HL-60 (cell line): Measurements from ENCODE around the gene THBS3.
A peak's percentile ranks its signal among the peaks of the same experiment; 100 is the strongest.

Source experiments
- DNase-seq, 2 experiments: peaks; one replicate each; pipeline ENCODE4 v3.0.0-alpha.2; 2010 to 2020; ENCODE audit warnings: low read depth in 1 of 2, low spot score in 1 of 2
- H3K27ac ChIP-seq: fragments of 250-450 bp; sonication (Bioruptor Pico); replicated peaks from 2 replicates; pipeline ENCODE4 v1.5.1; 2020; ENCODE audit warnings: mild to moderate bottlenecking, moderate library complexity
- H3K27me3 ChIP-seq: fragments of 250-450 bp; sonication (Bioruptor Pico); 2 replicates; pipeline ENCODE4 v1.5.1; 2021; ENCODE audit warnings: mild to moderate bottlenecking, moderate library complexity; ENCODE audit not compliant: insufficient read depth, poor library complexity, severe bottlenecking
- H3K4me3 ChIP-seq: replicated peaks from 2 replicates; pipeline ENCODE4 v1.5.1; 2011; ENCODE audit warnings: mild to moderate bottlenecking, control low read depth, low read length; ENCODE audit not compliant: insufficient read depth
- GABPA ChIP-seq: IDR thresholded peaks from 2 replicates; pipeline ENCODE4 v1.6.1; 2012; ENCODE audit warnings: low read depth
- POLR2AphosphoS5 ChIP-seq: IDR thresholded peaks from 2 replicates; pipeline ENCODE4 v1.6.1; 2012; ENCODE audit warnings: low read depth
- SPI1 ChIP-seq: IDR thresholded peaks from 2 replicates; pipeline ENCODE4 v1.6.1; 2012; ENCODE audit warnings: low read depth, mild to moderate bottlenecking, borderline replicate concordance
- TF ChIP-seq, protein P1 (sequence below): IDR thresholded peaks from one replicate; pipeline ENCODE4 v1.5.1; 2011; ENCODE audit warnings: low read length, control low read depth, inconsistent platforms; ENCODE audit not compliant: insufficient read depth
- TF ChIP-seq, protein P2 (sequence below): IDR thresholded peaks from 2 replicates; pipeline ENCODE4 v1.6.1; 2012; ENCODE audit warnings: low read depth; ENCODE audit not compliant: insufficient replicate concordance

The THBS3 gene

DNA sequence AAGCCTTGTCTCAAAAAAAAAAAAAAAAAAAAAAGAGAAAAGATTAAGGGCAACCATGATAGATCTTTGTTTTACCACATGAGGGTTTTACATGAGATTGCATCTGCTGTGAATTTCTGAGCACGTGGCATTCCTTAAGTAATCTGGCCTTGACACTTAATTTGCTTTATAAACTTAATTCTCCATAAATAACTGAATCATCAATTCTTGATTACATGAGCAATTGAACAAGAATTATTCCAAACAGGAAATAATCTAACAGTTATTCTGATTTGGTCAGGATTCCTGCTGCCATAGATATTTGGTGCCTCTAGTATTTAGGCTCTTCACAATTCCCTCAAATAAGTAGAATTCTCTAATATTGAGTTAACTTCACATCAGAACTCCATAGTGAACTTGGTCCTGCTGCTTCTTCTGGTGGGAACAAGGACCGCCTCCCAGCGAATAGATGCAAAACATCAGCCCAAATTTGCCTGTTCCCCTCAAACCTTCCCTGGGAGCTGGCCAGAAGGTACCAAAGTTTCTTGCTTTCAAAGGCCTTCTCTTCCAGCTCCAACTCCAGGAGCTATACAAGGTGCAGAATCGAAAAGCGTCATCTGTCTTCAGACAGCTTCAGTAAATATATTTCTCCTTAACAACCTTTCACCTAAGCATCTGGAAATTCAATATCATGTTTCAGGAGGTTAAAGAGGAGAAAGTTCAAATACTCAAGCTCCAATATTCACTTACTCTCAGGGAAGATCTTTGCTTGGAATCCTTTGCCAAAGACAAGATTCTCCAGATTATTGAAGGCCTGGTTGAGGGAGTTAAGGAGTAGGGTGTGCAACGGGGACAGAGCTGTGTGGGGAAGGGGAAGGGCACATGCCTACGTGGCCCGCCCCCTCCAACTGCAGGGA, 35.6 kb downstream of the THBS3 start:
- H3K27ac ChIP-seq = peak overlapping the region; percentile 93
- peak overlapping the region; percentile 94 for H3K4me3 ChIP-seq
- DNase-seq = no peak
- H3K27me3 ChIP-seq = no peaks in the 10 kb centered on the region
- TF ChIP-seq SPI1 (peak; percentile 2; the same call in 1 of the 2 replicates), POLR2AphosphoS5 (no peak), GABPA (no peak)
- TF ChIP-seq, protein P1, sequence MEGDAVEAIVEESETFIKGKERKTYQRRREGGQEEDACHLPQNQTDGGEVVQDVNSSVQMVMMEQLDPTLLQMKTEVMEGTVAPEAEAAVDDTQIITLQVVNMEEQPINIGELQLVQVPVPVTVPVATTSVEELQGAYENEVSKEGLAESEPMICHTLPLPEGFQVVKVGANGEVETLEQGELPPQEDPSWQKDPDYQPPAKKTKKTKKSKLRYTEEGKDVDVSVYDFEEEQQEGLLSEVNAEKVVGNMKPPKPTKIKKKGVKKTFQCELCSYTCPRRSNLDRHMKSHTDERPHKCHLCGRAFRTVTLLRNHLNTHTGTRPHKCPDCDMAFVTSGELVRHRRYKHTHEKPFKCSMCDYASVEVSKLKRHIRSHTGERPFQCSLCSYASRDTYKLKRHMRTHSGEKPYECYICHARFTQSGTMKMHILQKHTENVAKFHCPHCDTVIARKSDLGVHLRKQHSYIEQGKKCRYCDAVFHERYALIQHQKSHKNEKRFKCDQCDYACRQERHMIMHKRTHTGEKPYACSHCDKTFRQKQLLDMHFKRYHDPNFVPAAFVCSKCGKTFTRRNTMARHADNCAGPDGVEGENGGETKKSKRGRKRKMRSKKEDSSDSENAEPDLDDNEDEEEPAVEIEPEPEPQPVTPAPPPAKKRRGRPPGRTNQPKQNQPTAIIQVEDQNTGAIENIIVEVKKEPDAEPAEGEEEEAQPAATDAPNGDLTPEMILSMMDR = no peak
- TF ChIP-seq, protein P2, sequence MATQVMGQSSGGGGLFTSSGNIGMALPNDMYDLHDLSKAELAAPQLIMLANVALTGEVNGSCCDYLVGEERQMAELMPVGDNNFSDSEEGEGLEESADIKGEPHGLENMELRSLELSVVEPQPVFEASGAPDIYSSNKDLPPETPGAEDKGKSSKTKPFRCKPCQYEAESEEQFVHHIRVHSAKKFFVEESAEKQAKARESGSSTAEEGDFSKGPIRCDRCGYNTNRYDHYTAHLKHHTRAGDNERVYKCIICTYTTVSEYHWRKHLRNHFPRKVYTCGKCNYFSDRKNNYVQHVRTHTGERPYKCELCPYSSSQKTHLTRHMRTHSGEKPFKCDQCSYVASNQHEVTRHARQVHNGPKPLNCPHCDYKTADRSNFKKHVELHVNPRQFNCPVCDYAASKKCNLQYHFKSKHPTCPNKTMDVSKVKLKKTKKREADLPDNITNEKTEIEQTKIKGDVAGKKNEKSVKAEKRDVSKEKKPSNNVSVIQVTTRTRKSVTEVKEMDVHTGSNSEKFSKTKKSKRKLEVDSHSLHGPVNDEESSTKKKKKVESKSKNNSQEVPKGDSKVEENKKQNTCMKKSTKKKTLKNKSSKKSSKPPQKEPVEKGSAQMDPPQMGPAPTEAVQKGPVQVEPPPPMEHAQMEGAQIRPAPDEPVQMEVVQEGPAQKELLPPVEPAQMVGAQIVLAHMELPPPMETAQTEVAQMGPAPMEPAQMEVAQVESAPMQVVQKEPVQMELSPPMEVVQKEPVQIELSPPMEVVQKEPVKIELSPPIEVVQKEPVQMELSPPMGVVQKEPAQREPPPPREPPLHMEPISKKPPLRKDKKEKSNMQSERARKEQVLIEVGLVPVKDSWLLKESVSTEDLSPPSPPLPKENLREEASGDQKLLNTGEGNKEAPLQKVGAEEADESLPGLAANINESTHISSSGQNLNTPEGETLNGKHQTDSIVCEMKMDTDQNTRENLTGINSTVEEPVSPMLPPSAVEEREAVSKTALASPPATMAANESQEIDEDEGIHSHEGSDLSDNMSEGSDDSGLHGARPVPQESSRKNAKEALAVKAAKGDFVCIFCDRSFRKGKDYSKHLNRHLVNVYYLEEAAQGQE = no peak

DNA sequence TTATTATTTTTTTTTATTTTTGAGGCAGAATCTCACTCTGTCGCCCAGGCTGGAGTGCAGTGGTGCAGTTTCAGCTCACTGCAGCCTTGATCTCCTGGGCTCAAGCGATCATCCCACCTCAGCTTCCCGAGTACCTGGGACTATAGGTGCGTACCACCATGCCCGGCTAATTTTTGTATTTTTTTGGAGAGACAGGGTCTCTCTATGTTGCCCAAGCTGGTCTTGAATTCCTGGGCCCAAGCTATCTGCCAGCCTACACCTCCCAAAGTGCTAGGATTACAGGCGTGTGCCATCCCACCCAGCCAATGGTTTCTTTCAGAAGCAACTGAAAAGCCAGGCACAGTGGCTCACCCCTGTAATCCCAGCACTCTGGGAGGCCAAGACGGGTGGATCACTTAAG, 36.9 kb downstream of the THBS3 start:
- H3K27ac ChIP-seq = no peak overlapping the region
- TF ChIP-seq GABPA (no peak), SPI1 (no peak), POLR2AphosphoS5 (no peak)
- TF ChIP-seq, protein P2 = no peak
- TF ChIP-seq, protein P1 = no peak
- no peak for DNase-seq

DNA sequence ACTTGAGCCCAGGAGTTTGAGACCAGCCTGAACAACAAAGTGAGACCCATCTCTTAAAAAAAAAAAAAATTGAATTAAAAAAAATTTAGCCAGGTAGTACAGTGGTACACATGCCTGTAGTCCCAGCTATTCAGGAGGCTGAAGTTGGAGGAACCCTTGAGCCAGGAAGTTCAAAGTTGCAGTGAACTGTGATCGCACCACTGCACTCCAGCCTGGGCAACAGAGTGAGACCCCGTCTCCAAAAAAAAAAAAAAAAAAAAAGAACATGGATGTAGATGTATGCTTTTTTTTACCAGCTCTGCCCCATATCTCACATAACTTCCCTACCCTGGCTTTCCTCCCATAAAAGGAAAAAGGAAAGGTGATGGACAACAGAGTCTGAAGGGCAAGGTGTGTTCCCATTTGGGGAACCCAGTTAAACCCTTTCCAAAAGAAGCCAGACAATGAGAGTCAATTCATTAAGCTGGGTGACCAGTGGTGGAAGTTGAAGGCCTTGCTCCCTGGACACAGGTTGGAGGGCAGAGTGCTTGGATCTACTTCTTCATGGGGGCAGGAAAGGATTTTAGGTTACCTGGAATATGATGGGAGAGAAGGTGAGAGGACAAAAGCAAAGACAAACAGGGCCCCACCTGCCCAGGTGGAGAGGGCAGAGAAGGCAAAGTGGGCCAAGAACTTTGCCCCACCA, 37.5 kb downstream of the THBS3 start:
- no peak for DNase-seq
- TF ChIP-seq, protein P1 = no peak
- TF ChIP-seq GABPA = no peak
- TF ChIP-seq, protein P2 = no peak
- TF ChIP-seq POLR2AphosphoS5 = no peak
- no peak for TF ChIP-seq SPI1
- Histone ChIP-seq H3K27ac (no peak overlapping the region), H3K4me3 (no peak overlapping the region), H3K27me3 (no peaks in the 10 kb centered on the region)

More for the DNA sequence above, 36.9 kb downstream of the THBS3 start:
- Histone ChIP-seq H3K27me3 (no peaks in the 10 kb centered on the region), H3K4me3 (no peak overlapping the region)
